SH-SY5Y (cell line): Measurements from ENCODE around the gene FBXL15.
A peak's percentile ranks its signal among the peaks of the same experiment; 100 is the strongest.

Experiments
- GATA2 ChIP-seq: IDR thresholded peaks from 2 replicates; pipeline ENCODE4 v1.6.1; 2011; ENCODE audit warnings: mild to moderate bottlenecking, low read depth, low read length
- GATA3 ChIP-seq: IDR thresholded peaks from 2 replicates; pipeline ENCODE4 v1.6.1; 2011; ENCODE audit warnings: low read depth, mild to moderate bottlenecking, low read length, moderate library complexity

Gene FBXL15

GRCh38 chr10:102413053-102413705 lies 7.5 kb upstream of the FBXL15 start:
- TF ChIP-seq GATA3 (no peak), GATA2 (no peak)

DNA sequence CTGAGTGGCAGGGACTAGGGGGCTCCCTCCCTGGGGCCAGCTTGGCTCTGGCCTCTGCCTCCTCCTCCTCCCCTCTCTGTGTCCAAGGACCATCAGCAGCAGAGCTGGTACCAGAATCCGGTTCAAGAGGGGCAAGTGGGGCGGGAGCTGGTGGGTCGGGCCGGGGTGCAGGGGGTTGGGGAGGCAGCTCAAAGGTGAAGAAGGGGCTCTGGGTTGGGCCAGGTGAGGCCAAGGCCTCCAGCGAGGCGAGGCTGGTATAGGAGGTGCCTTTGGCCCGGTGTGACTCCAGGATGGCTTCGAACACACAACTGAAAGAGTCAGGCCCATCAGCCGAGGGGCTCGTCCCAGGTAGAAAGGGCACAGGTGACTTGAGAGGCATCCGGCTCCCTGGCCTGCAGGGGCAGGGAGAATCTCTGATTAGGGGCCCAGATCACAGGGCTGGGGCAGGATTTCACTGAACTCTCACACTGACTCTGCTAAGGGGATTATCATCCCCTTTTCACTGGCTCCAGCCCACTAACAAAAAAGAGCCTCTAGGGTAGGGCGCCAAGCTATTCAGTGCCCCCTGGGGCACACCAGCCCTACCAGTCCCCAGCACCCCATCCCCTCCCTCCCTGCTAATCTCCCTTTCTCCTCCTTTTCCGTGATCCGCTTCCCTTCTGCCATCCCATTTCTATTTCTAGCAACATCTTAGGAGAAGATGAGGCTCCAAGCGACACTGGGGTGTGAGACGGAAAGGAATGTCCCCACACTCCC lies 6.7 kb upstream of the FBXL15 start:
- no peak for TF ChIP-seq GATA2
- no peak for TF ChIP-seq GATA3

- TF ChIP-seq GATA3 (no peak), GATA2 (no peak)
Observed at GRCh38 chr10:102414749-102415148, 5.9 kb upstream of the FBXL15 start.

GRCh38 chr10:102416283-102416682 lies 4.4 kb upstream of the FBXL15 start:
- no peak for TF ChIP-seq GATA2

DNA sequence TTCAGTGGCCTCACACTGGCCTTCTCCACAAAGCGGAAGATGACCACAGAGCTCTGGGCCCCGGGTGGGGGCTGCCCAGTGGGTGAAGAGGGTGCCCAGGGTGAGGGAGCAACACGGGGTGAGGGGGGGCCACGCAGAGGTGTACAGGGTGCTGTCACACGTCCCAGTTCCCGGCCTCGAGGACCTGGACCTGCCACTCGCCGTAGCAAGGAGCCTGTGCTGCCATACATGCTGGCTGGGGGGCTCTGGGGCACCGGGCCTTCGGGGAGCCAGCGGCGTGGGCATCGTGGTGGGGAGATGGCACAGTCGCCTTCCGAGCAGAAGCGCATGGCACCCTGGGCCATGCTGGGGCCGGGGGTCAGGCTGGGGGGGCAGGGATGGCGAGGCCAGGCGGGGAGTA lies 3.9 kb upstream of the FBXL15 start:
- no peak for TF ChIP-seq GATA2
- no peak for TF ChIP-seq GATA3

GRCh38 chr10:102418622-102419268 lies 1.9 kb upstream of the FBXL15 start, which contains the start of gene PSD:
Gene PSD, minus strand, starts transcription at chr10:102418785. Its CDS starts 1,747 bp downstream, at chr10:102417038.
- TF ChIP-seq GATA2 (no peak), GATA3 (no peak)

- TF ChIP-seq GATA3 (no peak), GATA2 (peak; percentile 29; the same call in 1 of the 2 replicates)
Observed at GRCh38 chr10:102419269-102420180, 1.1 kb upstream of the FBXL15 start.

DNA sequence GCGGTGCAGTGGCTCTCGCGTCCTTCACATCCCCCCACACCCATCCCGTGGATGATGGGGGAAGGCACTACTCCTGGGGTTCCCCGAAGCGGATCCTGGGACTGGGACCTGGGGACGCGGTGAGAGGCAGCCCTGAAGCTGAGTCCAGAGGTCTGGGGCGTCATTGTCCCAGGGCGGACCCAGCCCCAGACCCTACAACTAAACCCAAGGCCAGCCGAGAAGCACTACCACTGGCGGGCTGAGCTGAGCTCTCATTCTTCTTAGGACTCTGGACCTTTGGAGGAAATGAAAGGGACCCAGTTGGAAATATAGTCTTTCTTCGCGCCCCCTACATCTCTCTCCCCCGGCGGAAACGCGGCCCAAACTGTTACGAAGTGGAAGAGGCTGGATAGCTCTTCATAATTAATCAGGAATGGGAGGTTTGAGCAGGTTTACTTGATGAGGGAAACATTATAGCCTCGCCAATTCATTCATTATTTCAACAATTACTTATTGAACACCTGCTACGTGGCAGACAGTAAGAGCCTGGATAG lies 389 bp upstream of the FBXL15 start:
- no peak for TF ChIP-seq GATA2
- no peak for TF ChIP-seq GATA3

DNA sequence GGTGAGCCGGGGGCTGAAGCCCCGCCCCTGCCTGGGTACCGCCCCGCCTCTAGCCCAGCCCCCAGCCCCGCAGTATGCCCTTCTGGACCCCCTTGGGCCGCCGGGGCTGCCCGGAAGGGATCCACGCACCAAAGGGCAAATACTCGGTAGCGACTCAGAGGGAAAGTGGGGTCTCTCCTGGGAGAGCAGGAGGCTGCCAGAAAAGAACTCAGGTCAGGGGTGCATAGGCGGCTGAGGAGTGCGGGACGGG lies 796 bp downstream of the FBXL15 start:
- no peak for TF ChIP-seq GATA3
- TF ChIP-seq GATA2, result no peak

GRCh38 chr10:102421757-102422512 lies 1.3 kb downstream of the FBXL15 start:
- TF ChIP-seq GATA2 (no peak), GATA3 (no peak)

DNA sequence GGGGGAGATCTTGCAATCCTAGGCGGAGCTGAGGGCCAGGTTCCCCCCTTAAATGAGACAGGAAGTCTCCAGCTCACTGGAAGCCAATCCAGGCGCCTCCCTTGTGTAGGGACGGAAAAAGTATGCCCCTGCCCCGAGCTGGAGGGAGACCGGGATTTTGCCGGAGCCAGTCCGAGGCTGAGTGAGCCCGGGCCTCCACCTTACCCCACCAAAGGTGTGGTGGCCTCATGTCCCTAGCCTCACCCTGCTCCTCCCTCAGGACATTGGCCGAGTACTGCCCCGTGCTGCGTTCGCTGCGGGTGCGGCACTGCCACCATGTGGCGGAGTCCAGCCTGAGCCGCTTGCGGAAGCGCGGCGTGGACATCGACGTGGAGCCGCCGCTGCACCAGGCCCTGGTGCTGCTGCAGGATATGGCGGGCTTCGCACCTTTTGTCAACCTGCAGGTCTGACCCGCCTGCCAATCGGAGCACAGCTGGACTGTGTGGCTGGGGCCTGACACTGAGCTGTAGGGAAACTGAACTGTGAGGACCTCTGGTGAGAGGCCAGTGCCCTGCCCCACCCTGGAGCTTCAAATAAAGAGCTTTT lies 2.0 kb downstream of the FBXL15 start:
- TF ChIP-seq GATA2 (no peak), GATA3 (no peak)

GRCh38 chr10:102423372-102423968 lies 2.8 kb downstream of the FBXL15 start:
- TF ChIP-seq GATA2 (no peak), GATA3 (no peak)

DNA sequence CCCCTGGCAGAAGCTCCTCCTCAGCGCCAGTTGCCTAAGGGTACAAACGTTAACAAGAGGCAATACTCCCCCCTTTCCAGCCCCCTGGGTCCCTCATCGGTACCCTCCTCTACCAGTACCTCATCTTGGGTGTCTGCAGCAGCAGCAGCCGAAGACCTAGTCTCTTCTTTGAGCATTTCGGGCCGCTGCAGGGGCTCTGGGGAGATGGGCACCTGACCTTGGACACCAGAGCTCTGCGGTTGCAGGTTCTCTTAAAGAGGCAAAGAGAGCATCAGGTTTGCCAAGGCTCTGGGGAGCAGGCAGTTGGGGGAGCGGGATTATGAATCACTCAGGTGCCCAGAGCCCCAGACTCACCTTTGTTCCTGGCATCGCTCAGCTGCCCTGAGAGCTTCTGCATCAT lies 3.5 kb downstream of the FBXL15 start:
- TF ChIP-seq GATA3, result no peak
- TF ChIP-seq GATA2, result no peak
